HG02938 (cell line): ENCODE results near the gene BTBD9.

ENCODE experiments used
- ATAC-seq: cut with Tn5 transposase; IDR thresholded peaks from one replicate; pipeline ENCODE4 v1.9.1; 2021; ENCODE audit warnings: mild to moderate bottlenecking, moderate library complexity; ENCODE audit not compliant: unreplicated experiment

The BTBD9 gene

GRCh38 chr6:38510205-38510604 lies 129.5 kb downstream of the BTBD9 start:
- no peak for ATAC-seq

- no peak for ATAC-seq
These were observed 130.0 kb downstream of the BTBD9 start for GRCh38 chr6:38509713-38510112.

- no peak for ATAC-seq
These were observed 130.8 kb downstream of the BTBD9 start for GRCh38 chr6:38508894-38509293.

- no peak for ATAC-seq
These were observed 131.4 kb downstream of the BTBD9 start for GRCh38 chr6:38508286-38508685.

GRCh38 chr6:38507173-38507572 lies 132.6 kb downstream of the BTBD9 start:
- no peak for ATAC-seq

GRCh38 chr6:38505826-38506225 lies 133.9 kb downstream of the BTBD9 start:
- no peak for ATAC-seq

GRCh38 chr6:38504996-38505395 lies 134.7 kb downstream of the BTBD9 start:
- no peak for ATAC-seq

GRCh38 chr6:38503960-38504682 lies 135.6 kb downstream of the BTBD9 start:
- ATAC-seq: no peak

- ATAC-seq: no peak
These were observed 136.5 kb downstream of the BTBD9 start for GRCh38 chr6:38503032-38503773.

- ATAC-seq: no peak
These were observed 137.3 kb downstream of the BTBD9 start for GRCh38 chr6:38502423-38502822.

- ATAC-seq: no peak
These were observed 137.8 kb downstream of the BTBD9 start for GRCh38 chr6:38501931-38502330.

- ATAC-seq: no peak
These were observed 140.1 kb downstream of the BTBD9 start for GRCh38 chr6:38499529-38500096.

- ATAC-seq: no peak
These were observed 140.8 kb downstream of the BTBD9 start for GRCh38 chr6:38498805-38499445.

GRCh38 chr6:38498085-38498484 lies 141.6 kb downstream of the BTBD9 start:
- no peak for ATAC-seq

- no peak for ATAC-seq
These were observed 142.2 kb downstream of the BTBD9 start for GRCh38 chr6:38497546-38497945.

- ATAC-seq: no peak
These were observed 143.7 kb downstream of the BTBD9 start for GRCh38 chr6:38495922-38496635.

- no peak for ATAC-seq
These were observed 144.2 kb downstream of the BTBD9 start for GRCh38 chr6:38495518-38495917.

- no peak for ATAC-seq
These were observed 145.7 kb downstream of the BTBD9 start for GRCh38 chr6:38493931-38494547.

GRCh38 chr6:38492031-38492430 lies 147.7 kb downstream of the BTBD9 start:
- no peak for ATAC-seq

- no peak for ATAC-seq
These were observed 149.8 kb downstream of the BTBD9 start for GRCh38 chr6:38489951-38490350.

GRCh38 chr6:38487423-38487822 lies 152.3 kb downstream of the BTBD9 start:
- ATAC-seq: no peak
